GM19099 (cell line): ENCODE measurements around the gene TMEM91.

Source experiments
- POLR2A ChIP-seq: IDR thresholded peaks from 3 replicates; pipeline ENCODE4 v1.6.1; 2011; ENCODE audit warnings: low read depth; ENCODE audit not compliant: insufficient read length; ENCODE audit errors: extremely low read depth

TMEM91 gene

GRCh38 chr19:41350735-41351338, 25.5 kb upstream of the TMEM91 start:
- no peak for TF ChIP-seq POLR2A

DNA sequence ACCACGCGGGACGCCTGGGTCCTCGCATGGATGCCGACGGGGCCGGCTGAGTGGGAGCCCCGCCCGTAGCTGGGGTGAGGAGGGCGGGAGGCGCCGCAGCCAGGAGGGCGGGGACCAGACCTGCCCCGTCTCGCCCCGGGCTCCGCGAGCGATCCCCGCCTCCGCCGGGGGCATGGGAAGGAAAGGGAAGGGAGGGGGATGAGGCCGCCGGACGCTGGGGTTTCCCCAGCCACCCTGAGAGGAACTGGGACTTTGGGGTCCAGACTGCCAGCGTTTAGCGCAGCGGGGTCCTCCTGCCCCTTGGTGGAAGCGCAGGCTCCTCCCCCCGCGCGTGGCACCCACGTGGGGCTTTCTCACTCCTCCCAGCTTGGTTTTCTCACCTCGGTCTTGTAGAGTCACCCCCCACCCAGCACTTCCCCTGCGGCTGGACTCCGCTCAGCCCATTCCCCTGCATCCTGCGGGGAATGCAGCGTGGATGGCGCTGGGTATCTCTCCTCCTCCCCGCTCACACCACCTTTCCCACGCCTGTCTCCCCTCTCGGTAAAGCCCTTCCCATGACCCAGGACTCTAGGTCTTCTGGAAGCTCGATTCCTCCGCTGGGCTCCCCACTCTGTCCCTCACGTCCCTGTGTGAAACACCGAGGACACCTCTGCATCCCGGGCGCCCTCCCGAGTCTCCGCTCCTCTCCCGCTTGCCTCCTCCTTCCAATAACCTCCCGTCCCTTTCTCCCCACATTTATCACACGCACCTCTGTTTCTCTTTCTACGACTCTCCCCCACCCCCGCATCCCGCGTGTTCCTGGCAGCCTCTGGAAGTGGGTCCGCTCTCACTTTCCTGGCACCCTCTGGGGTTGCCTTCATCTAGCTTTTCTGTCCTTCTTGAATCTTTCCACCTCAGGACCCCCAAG, 24.7 kb upstream of the TMEM91 start:
- peak; percentile 64 for TF ChIP-seq POLR2A

DNA sequence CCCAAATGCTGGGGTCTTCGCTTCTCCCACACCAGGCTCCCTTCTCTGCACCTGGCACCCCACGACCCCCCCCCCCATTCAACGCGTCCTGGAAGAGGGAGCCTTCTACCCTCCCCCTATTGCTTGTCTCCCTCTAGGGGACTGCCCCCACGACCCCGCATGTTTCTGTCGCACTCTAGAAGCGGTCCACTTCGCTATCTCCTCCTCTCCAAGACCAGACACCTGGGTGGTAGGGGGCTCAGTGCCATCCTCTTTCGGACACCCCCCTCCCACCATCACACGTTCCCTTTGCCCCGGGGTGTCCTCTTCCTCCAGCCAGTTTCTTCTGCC, 24.1 kb upstream of the TMEM91 start:
- no peak for TF ChIP-seq POLR2A

DNA sequence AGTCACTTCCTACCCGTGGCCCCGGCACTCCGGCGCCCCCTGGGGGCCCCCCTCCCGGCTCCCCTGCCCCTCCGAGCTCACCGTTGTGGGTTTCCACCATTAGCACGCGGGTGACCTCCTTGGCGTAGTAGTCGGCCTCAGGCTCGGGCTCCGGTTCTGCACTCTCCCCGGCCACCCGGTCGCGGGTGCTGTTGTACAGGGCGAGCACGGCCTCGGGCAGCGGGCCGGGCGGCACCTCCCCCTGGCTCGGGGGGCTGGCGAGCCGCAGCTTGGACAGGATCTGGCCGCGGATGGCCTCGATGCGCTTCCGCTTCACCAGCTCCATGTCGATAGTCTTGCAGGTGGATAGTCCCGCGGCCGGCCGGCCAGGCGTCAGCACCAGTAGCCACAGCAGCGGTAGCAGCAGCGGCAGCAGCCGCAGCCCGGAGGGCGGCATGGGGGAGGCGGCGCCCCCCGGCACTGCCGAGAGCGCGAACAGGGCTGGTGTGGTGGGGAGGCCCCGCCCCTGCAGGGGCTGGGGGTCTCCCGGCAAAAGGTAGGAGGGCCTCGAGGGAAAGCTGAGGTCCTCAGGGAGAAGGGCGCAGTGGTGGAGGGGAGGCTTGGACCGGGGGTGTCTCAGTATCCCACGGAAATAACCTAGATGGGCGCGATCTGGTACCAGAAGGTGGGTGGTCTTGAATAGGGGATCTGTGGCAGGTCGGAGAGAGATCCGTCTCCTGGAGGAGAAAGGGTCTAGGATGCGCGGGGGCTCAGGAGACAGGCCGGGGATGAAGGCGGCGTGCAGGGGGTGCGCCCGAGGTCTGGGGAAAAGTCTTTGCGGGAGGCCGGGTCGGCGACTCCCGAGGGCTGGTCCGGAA, 23.5 kb upstream of the TMEM91 start:
- no peak for TF ChIP-seq POLR2A

GRCh38 chr19:41353466-41354342, 22.6 kb upstream of the TMEM91 start, which contains the start of gene TGFB1:
TSS of gene TGFB1 (minus strand) at chr19:41353922. CDS start at chr19:41353044, 878 bp downstream.
- TF ChIP-seq POLR2A = peak; percentile 94

GRCh38 chr19:41354343-41354953, 21.9 kb upstream of the TMEM91 start:
- no peak for TF ChIP-seq POLR2A

DNA sequence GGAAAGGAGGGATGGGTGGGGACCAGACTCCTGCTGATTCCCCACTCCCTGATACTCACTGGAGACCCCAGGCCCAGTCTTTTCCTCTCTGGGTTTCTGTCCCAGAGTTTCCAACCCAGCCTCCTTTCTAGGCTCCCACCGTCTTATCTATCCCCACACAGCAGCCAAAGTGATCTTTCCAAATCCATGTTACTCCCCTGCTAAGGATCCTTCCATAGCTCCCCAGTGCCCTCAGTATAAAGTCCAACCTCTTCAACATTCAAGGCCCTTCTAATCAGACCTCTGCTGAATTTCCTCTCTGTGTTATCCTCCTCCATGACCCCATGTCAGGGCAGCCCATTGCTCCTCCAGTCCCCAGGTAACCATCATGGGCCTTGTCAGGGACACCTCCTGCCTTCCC, 21.3 kb upstream of the TMEM91 start:
- TF ChIP-seq POLR2A = no peak

DNA sequence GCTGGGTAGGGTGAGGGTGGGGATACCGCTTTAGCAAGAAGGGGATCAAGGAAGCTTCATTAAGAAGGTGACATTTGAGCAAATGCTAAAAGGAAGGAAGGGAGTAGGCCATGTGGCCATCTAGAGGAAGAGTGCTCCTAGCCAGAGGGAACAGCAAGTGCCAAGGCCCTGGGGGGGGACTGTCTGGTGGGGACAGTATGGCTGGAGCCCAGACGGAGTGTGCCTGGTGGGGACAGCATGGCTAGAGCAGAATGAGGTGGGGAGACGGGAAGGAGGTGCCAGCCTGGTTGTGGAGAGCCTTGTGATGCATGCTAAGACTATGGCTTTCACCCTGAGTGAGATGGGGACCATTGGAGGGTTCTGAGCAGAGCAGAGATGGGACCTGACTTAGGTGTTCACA, 20.5 kb upstream of the TMEM91 start:
- no peak for TF ChIP-seq POLR2A

DNA sequence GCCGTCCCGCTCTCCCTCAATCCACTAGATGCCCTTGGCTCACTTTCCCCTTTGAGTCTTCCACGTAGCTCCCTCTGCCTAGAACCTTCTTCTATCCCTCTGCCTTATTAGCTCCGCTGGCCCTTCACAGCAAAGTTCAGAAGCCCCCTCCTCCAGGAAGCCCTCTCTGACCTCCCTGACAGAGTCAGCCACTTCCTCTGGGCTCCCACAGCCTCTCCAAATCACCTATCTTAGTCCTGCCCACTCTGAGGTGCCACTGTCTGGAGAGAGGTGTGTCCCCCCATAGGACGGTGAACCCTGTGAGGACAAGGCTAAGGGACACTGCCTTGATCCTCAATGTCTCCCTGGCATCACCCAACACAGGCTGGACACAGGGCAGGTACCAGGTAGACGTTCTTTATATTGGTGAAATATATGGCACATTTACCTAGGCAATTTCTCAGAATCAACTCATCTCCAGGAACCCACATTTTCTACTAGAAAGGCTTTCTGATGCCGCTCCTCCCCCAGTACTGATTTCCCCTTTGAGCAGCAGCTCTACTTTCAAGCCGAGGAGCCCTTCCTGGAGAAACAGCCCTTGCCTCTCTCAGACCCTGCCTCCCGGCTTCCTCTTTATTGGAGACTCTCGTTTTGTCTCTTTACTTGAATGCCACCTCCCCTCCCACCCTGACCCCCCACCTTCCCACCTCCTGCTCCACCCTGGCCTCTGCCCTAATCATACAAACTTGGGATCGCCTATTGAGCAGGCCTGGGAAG, 19.2 kb upstream of the TMEM91 start:
- TF ChIP-seq POLR2A = no peak

DNA sequence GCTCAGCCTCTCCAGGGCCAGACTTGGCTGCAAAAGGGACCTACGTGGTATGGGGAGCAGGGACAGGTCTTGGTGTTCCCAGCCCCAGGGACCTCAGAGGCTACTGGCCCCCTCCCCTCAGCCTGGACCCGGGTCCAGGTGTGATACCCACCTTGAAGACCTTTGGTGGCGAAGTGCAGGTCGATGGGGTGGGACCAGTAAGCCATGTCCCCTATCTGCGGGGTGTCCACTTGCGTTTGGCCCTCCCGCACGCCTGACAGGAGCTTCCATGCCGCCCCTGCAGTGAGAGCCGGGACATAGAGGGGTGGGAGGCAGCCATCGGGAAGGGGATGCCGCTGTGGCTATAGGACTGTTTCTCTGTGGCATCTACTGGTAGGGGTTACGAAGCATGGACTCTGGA, 18.6 kb upstream of the TMEM91 start:
- no peak for TF ChIP-seq POLR2A

DNA sequence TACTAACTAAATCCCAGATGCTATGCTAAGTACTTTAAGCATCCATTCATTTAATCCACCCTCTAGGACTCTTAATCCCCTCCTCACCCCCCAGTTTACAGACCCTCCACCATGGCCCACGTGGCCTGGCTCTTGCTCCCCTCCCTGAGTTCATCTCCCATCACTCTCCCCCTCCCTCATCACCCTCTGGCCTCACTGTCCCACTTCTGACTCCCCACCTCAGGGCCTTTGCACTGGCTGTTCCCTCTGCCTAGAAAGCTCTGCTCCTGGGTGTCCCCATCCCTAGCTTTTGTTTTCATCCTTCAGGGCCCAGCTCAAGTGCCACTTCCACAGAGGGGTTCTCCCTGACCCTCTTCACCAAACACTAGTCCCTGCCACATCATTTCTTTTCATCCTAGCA, 16.6 kb upstream of the TMEM91 start:
- TF ChIP-seq POLR2A = no peak

- no peak for TF ChIP-seq POLR2A
Measured at GRCh38 chr19:41362143-41362847, 14.0 kb upstream of the TMEM91 start.

GRCh38 chr19:41363371-41363752, 13.0 kb upstream of the TMEM91 start:
- no peak for TF ChIP-seq POLR2A
